Eye (tissue), 1 donor: ENCODE measurements around the gene TP53INP2.

Experiments
- DNase-seq: peaks from one replicate; pipeline ENCODE4 v3.0.0-alpha.2; 2015

The TP53INP2 gene

DNA sequence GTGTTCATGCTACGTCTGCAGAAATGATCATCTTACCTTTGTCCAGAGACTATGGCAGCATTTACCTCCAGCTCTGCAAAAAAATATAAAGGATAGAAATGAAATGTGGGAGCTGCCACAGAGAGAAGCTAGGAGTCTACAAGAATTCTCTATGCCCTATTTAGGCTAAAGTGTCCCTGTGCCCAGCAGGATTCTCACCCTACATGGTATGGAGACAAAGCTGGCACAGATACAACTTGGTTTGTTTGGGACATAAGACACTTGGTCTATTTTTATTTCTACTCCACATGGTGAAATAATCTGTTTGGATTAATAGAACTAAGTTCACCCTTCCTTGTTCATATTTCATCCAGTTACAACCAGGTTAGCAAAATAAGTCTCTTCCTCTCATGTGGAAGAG, 28.4 kb downstream of the TP53INP2 start:
- no peak for DNase-seq

DNA sequence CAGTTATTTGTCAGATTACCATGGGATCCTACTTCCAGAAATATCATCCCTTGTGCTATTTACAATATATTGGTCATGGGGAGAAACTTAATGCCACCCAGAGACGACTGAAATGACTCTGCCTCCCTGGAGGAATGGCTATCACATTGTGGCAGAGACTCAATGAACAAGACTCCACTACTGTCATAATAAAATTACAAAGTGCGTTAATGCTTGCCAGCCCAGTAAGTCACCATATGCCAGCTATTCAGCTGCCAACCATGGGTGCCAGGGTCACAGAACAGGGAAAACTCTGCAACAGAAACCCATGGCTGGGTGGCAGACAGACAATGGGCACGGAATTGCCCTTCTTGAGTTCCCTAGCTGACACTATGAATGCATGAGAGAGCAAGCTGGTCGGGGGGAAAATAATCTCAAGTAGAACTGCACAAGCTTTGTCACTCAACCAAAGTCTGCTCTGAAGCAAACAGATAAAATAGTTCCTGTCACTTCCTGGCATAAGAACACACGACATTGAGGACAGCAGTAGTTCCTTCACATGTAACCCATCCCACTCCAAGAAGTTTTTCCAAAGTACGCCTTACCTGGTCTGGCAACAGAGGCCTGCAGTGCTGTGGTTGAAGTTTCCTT, 32.1 kb downstream of the TP53INP2 start:
- DNase-seq, result no peak

DNA sequence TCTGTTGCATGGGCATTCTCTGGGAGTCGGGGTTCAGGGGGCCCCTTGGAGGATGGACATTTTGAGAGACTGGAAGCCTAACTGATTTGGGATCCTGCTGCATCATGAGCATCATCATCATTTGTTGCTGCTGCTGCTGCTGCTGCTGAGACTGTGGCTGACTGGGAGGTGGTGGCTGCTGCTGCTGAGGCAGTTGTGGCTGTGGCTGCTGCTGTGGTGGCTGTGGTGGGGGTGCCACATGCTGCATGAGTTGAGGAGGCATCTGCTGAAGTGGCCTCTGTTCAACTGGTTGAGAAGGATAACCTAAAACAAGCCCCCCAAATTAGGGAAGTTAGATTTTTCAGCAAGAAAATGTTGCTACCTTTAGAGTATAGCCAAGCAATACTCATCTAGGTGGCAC, 38.9 kb downstream of the TP53INP2 start:
- no peak for DNase-seq

DNA sequence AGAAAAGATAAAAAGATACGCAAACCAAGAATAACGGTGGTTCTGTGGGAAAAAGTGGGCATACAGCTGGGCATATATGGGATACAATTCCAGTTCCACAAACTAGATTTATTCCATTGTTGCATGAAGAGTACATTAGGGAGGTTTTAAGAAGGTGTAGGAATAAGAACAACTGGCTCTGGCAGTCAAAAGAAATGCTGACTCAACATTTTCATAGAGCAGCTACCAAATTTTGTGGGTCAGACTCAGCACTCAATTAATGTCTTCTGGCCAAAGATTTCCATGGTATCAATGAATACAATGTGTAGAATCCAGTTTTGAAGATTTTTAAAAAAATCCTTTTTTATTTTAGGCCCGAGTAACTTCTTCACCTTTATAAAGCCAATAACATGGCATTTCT, 40.2 kb downstream of the TP53INP2 start:
- DNase-seq, result no peak

DNA sequence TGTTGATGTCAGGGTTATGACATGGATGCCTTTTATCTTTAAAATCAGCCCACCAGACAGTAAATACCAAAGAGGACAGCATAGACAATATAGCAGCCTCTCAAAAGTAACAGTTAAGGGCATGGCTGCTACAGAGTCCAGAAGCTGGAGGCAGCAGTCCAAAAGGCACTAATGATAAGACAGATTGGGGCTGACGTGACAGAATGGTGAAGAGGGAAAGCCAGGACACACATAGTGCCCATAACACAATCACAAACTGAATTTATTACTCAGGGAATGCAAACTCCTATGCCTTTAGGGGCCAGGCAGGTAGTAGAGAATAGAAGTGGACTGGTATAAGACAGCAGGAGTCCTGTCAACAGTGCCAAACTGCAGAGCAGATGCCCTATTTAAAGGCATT, 40.7 kb downstream of the TP53INP2 start:
- no peak for DNase-seq

DNA sequence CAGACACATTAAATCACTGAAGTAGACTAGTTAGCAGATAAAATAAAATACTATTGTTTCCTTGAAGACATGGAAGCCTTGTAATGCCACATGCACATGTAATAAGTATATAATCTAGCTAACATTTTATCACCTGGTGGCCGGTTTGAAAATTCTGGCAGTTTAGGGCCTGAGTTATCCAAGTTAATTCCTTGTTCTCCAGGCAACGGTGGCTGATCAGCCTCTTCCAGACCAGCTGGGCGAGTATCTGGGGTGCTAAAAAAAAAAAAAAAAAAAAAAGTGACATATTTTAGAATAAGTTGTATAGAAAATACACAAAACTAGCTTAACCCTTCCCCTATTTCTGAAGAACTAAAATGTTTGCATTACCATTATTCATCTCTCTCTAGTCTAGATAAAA, 42.5 kb downstream of the TP53INP2 start:
- no peak for DNase-seq

DNA sequence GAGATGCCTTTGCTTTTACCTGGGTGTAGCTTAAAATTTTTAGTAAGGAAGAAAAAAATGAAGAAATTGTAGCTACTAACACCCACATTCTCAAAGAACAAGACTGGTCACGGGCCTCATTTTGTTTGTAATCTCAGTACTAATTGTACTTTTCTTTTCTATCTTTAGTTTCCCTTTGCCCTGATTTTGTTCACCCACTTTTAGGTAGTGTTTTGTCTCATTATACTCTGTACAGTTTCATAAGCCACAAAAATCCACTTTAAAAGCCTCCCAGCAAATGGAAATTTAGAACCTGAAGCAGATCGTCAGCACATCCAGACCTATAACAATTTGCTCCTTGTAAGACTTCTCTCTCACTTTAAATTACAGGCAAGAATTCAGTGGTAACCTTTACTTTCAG, 43.3 kb downstream of the TP53INP2 start:
- DNase-seq, result no peak

DNA sequence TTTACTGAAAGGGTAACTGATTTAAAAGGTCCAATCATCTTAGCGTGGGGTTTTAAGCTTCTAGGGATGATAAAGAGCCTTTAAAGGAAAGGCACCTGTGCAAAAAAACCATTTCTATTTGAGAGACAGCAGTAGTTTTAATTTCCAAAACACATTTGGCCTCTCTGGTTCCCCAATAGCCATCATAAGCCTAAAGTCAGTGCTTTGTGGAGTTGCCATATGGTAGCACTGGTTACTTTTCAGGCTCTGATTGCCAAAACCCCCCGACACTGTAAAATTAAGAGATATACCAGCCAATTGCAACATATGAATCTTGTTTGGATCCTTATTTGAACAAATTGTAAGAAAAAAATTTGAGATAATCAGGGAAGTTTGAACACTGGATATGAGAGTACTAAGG, 44.6 kb downstream of the TP53INP2 start:
- no peak for DNase-seq

DNA sequence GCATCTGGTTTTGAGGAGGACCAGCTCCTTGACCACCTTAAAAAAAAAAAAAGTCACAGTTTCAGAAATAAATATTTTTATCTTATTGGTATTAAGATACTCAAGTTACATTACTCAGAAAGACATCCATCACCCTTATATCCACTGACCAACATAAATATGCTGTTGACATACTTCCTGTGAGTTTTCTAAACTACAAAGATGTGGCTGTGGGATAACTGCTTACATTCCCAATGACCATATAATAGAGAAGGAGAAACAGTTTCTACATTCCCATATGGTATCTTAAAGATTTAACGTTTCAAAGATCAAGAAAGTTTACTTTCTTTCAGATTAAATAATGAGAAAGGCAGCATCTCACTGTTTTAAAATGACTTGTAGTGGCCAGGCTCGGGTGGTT, 46.3 kb downstream of the TP53INP2 start:
- DNase-seq, result no peak

DNA sequence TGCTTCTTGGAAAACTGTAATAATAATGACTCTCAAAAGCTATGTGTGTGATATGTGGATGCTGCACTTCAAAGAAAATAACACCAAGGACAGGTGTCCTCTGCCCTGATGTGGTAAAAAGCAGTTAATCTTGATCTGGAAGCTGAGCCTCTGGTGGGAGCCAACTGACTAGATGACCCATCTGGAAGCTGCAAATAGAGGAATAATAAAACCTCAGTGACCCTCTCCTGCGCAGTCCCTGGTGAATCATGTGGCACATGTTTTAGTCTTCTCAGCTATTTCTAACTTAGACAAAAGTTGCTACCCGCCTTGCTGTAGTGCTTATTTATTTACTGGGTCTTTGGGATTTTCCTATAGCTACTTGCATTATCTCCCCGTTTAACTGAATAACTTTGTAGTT, 47.3 kb downstream of the TP53INP2 start:
- DNase-seq, result no peak

DNA sequence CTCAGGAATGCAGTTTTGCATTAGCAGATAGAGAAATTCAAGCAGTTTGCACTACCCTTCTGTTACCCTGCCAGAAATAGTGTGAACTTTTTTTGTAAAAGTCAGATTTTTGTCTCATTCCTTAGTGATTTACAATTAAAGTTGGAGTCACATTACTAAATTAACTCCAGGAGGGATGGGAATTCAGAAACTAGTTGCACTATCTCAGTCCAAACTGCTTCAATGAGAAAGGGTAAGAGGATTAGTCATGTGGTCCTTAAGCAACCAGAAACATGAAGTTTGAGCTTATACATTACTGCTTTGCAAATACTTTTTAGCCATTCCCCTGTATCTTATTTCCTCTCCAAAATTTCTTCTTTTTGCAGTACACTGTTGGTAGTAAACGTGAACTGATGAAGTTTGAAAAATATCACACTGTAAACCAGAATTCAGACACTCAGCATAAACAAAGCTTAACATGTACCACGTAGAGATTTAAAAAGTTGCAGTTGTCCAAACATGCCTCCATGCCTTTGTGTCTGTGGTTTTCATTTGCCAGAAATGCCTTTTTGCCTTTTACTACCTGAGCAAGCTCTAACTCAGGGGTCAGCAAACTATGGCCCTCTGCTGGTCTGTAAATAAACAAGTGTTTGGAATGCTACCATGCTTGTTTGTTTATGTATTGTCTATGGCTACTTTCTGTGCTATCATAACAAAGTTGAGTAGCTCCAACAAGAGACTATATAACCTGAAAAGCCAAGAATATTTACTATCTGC, 49.7 kb downstream of the TP53INP2 start:
- no peak for DNase-seq

DNA sequence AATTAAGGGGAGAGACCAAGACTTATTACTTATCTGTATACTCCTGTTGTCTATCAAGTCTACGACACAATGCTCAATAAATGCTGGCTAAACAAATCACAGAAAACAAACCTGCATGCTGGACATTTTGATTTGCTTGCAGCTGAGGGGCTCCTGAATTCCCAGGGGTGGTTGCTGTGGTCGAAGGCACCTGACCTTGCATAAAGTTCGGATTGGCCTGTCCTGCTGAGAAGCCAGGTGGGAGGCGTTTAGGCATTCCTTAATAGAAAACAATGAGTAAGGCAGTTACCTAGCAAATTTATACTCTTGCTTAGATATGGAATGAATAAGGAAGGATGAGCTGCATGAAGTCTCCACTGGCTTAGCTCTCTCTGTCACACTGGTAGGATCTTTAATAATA, 50.5 kb downstream of the TP53INP2 start:
- DNase-seq, result no peak

DNA sequence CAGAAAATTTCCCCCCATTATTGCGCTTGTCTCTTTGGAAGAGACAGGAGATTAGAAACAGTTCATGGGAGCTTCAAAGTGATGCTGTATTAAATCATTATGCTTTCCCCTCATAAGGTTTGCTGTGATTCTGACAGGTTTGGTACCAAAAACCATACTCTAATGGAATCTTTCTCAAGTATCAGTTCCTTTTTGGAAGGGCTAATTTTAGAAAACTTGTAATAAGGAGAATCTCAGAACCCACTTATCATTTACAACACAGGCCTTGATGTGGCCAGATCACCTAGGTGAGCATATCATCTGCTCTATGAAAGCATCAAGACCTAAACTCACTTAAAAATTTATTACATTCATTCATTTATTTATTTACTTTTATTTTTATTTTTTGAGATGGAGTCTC, 51.2 kb downstream of the TP53INP2 start:
- DNase-seq, result no peak

DNA sequence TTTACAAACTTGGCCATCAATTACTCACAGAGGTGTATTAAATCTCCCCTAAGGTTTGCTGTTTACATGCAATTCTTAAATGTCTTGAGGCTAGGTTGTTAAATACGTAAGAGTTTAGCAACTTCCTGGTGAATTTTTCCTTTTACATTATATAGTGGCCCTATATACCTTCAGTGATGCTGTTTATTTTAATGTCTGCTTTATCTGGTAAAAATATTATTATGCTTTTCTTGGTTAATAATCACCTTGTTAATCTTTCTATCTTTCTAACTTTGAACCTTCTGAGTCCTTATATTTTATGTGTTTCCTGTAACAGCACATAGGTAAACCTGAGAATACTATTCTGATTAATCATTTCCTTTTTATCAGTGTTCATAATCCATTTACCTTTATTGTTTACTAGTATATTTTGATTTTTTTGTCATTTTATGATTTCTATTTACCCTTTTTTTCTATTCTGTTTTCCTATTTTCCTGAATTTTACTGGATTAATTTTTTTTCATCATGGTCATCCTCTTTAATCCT, 57.9 kb downstream of the TP53INP2 start:
- no peak for DNase-seq
